Measurements from ENCODE around the gene ARHGEF25. TPM values are rescaled to one million over a fixed set of nuclear protein-coding genes. Genes with fewer than 3 reads are reported as not detected.

Gene ARHGEF25
- total and polyA plus RNA-seq, 2 of the 13 experiments (the other 11 are each of a cell fraction or from before 2014, with no cell fraction given): 11.5 to 12.5 TPM

DNA sequence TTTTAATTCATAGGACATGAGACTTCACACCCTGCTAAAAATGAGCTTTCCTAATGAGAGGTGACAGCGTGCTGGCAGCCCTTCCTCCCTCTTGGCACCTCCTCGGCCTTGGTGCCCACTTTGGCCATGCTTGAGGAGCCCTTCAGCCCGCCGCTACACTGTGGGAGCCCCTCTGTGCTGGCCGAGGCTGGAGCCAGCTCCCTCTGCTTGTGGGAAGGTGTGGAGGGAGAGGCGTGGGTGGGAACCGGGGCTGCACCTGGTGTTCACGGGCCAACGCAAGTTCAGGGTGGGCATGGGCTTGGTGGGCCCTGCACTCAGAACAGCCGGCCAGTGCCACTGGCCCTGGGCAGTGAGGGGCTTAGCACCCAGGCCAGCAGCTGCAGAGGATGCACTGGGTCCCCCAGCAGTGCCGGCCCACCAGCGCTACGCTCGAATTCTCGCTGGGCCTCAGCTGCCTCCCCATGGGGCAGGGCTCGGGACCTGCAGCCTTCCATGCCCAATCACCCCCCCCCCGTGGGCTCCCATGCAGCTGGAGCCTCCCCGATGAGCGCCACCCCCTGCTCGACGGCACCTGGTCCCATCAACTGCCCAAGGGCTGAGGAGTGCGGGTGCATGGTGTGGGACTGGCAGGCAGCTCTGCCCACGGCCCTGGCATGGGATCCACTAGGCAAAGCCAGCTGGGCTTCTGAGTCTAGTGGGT, 44.5 kb downstream of the ARHGEF25 start:
- intact Hi-C loops (cut with micrococcal nuclease; ENCODE audit: unreplicated experiment): no loop called here
- no TSS peak for BruUV-seq (replicated peaks)
- POLR2A ChIA-PET: no interaction called here
- no peak for TF ChIP-seq RFX5 (IDR thresholded peaks at IDR 0.05; ENCODE audit: low read depth, low read length)
- no peak for TF ChIP-seq POLR2A (IDR thresholded peaks at IDR 0.05; ENCODE audit: insufficient read depth in 1 of 2, low read depth in 2 of 2, low read length in 2 of 2)
- TF ChIP-seq NR2C2 (CRISPR knock-in tag; IDR thresholded peaks at IDR 0.05; ENCODE audit: borderline replicate concordance): no peak
- no peak for TF ChIP-seq EZH2 (conservative IDR thresholded peaks at IDR 0.05; ENCODE audit: low read depth, low read length)
- TF ChIP-seq, protein P1, sequence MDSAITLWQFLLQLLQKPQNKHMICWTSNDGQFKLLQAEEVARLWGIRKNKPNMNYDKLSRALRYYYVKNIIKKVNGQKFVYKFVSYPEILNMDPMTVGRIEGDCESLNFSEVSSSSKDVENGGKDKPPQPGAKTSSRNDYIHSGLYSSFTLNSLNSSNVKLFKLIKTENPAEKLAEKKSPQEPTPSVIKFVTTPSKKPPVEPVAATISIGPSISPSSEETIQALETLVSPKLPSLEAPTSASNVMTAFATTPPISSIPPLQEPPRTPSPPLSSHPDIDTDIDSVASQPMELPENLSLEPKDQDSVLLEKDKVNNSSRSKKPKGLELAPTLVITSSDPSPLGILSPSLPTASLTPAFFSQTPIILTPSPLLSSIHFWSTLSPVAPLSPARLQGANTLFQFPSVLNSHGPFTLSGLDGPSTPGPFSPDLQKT (CRISPR knock-in tag; IDR thresholded peaks at IDR 0.05; ENCODE audit: borderline replicate concordance): no peak
- TF ChIP-seq ZNF546 (CRISPR knock-in tag; conservative IDR thresholded peaks at IDR 0.05): no peak
- no peak for TF ChIP-seq ZNF709 (CRISPR knock-in tag; IDR thresholded peaks at IDR 0.05)
- TF ChIP-seq, protein P2, sequence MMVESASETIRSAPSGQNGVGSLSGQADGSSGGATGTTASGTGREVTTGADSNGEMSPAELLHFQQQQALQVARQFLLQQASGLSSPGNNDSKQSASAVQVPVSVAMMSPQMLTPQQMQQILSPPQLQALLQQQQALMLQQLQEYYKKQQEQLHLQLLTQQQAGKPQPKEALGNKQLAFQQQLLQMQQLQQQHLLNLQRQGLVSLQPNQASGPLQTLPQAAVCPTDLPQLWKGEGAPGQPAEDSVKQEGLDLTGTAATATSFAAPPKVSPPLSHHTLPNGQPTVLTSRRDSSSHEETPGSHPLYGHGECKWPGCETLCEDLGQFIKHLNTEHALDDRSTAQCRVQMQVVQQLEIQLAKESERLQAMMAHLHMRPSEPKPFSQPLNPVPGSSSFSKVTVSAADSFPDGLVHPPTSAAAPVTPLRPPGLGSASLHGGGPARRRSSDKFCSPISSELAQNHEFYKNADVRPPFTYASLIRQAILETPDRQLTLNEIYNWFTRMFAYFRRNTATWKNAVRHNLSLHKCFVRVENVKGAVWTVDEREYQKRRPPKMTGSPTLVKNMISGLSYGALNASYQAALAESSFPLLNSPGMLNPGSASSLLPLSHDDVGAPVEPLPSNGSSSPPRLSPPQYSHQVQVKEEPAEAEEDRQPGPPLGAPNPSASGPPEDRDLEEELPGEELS (CRISPR knock-in tag; IDR thresholded peaks at IDR 0.05): no peak
- no peak for TF ChIP-seq ZFP36 (IDR thresholded peaks at IDR 0.05; ENCODE audit: borderline replicate concordance, low read depth, low read length, partially characterized antibody)
- TF ChIP-seq TSC22D2 (CRISPR knock-in tag; IDR thresholded peaks at IDR 0.05; ENCODE audit: borderline replicate concordance): no peak
- TF ChIP-seq, protein P3, sequence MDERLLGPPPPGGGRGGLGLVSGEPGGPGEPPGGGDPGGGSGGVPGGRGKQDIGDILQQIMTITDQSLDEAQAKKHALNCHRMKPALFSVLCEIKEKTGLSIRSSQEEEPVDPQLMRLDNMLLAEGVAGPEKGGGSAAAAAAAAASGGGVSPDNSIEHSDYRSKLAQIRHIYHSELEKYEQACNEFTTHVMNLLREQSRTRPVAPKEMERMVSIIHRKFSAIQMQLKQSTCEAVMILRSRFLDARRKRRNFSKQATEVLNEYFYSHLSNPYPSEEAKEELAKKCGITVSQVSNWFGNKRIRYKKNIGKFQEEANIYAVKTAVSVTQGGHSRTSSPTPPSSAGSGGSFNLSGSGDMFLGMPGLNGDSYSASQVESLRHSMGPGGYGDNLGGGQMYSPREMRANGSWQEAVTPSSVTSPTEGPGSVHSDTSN (CRISPR knock-in tag; IDR thresholded peaks at IDR 0.05): no peak
- TF ChIP-seq, protein P4, sequence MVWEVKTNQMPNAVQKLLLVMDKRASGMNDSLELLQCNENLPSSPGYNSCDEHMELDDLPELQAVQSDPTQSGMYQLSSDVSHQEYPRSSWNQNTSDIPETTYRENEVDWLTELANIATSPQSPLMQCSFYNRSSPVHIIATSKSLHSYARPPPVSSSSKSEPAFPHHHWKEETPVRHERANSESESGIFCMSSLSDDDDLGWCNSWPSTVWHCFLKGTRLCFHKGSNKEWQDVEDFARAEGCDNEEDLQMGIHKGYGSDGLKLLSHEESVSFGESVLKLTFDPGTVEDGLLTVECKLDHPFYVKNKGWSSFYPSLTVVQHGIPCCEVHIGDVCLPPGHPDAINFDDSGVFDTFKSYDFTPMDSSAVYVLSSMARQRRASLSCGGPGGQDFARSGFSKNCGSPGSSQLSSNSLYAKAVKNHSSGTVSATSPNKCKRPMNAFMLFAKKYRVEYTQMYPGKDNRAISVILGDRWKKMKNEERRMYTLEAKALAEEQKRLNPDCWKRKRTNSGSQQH (CRISPR knock-in tag; IDR thresholded peaks at IDR 0.05; ENCODE audit: low read depth): no peak
- no peak for TF ChIP-seq ARHGAP35 (CRISPR knock-in tag; IDR thresholded peaks at IDR 0.05; ENCODE audit: borderline replicate concordance)
- no peak for TF ChIP-seq PHF8 (CRISPR knock-in tag; IDR thresholded peaks at IDR 0.05)
- no peak for TF ChIP-seq NRL (CRISPR knock-in tag; IDR thresholded peaks at IDR 0.05; ENCODE audit: borderline replicate concordance)

More for the DNA sequence above, 44.5 kb downstream of the ARHGEF25 start:
- Histone ChIP-seq H4K20me1 (ENCODE audit: insufficient read depth, low read length) (no peaks in the 10 kb centered on the region), H3K27me3 (ENCODE audit: control insufficient read depth in 1 of 2, insufficient read depth in 2 of 2, low read length in 2 of 2) (peaks cover 0 to 9% of the 10 kb centered on the region in 2 experiments; a peak in 1 of 5 replicates), H3K4me1 (ENCODE audit: insufficient read depth, low read length) (no peaks in the 10 kb centered on the region), H3K9ac (ENCODE audit: insufficient read depth, low read depth, low read length) (no peak overlapping the region), H3K79me2 (ENCODE audit: insufficient read depth, low read length) (no peaks in the 10 kb centered on the region), H2AFZ (ENCODE audit: low read length) (no peak overlapping the region), H3K4me3 (replicated peaks in 1 of 3; ENCODE audit: insufficient read depth in 1 of 3, low read depth in 2 of 3, low read length in 3 of 3) (no peak overlapping the region), H3K9me3 (ENCODE audit: low read length) (peaks cover 5% of the 10 kb centered on the region; the same call in 1 of the 2 replicates), H3K27ac (ENCODE audit: extremely low read length, insufficient read depth, low read length) (no peak overlapping the region), H3K4me2 (ENCODE audit: low read depth, low read length) (no peak overlapping the region), H3K36me3 (replicated peaks in 1 of 2; ENCODE audit: control insufficient read depth in 1 of 2, insufficient read depth in 2 of 2, low read length in 2 of 2) (no peaks in the 10 kb centered on the region)
- in situ Hi-C loops (cut with HindIII; ENCODE audit: extremely low pct_ligation_motif_present, low pct_unique_long_range_greater_than_20kb): no loop called here
- DNase-seq (ENCODE audit: low spot score): no peak
- CTCF ChIA-PET (ENCODE audit: low intra/inter-chr PET ratio, low total read pairs): no interaction called here
- ATAC-seq: no peak
- FAIRE-seq: no peak
- 10% methylated on average over 6 of the region's 23 CpGs for WGBS (ENCODE audit: low lambda C conversion rate)
